SK-N-SH (cell line): ENCODE data around the gene MAMLD1. TPM values are rescaled to one million over a fixed set of nuclear protein-coding genes. Genes with fewer than 3 reads are reported as not detected.

Experiments
- CTCF ChIA-PET: fragments of 300-600, 350-600 bp; formaldehyde crosslinking; extraction: SDS; loops from one replicate; lab custom pipeline; 2021; lab: Yijun Ruan, JAX
- POLR2A ChIA-PET: fragments of 350-600 bp; sonication (Branson Sonifier 250); formaldehyde crosslinking; extraction: SDS; loops from one replicate; lab custom pipeline; 2020; ENCODE audit warnings: antibody characterized with exemption, inconsistent platforms; lab: Yijun Ruan, JAX
- DNase-seq: peaks from one replicate; pipeline ENCODE4 v3.0.0; 2012
- H2AFZ ChIP-seq: fragments of 200-600 bp; sonication (generic); 2 replicates; pipeline ENCODE4 v1.8.1; 2016; ENCODE audit warnings: antibody characterized with exemption, mild to moderate bottlenecking, low read depth
- H3F3A ChIP-seq: fragments of 200-600 bp; sonication (generic); replicated peaks from 2 replicates; pipeline ENCODE3; 2016; ENCODE audit warnings: antibody characterized with exemption, mild to moderate bottlenecking; ENCODE audit not compliant: insufficient read depth
- H3K27ac ChIP-seq, 2 experiments: fragments of 200-500 bp in 1 of 2; fragments of 200-600 bp in 1 of 2; sonication (Bioruptor generic) in 1 of 2; sonication (generic), shearing (Covaris generic) in 1 of 2; 2 replicates each; pipeline versions ENCODE4 v1.5.1 to v1.6.1; 2014 to 2016; ENCODE audit warnings: low read depth in 2 of 2, inconsistent platforms in 1 of 2, low read length in 1 of 2, mild to moderate bottlenecking in 1 of 2, mixed read lengths in 1 of 2
- H3K27me3 ChIP-seq: fragments of 200-600 bp; sonication (generic), shearing (Covaris generic); 2 replicates; pipeline ENCODE4 v1.6.1; 2016; ENCODE audit warnings: mixed run types; ENCODE audit not compliant: insufficient read depth
- H3K36me3 ChIP-seq, 2 experiments: fragments of 200-500 bp in 1 of 2; fragments of 200-600 bp in 1 of 2; sonication (Bioruptor generic) in 1 of 2; sonication (generic) in 1 of 2; replicated peaks in 1 of 2; 2 replicates each; pipeline versions ENCODE3 to v1.5.1; 2014 to 2016; ENCODE audit warnings: low read length in 1 of 2, mild to moderate bottlenecking in 1 of 2; ENCODE audit not compliant: insufficient read depth in 2 of 2, control insufficient read depth in 1 of 2
- H3K4me1 ChIP-seq, 2 experiments: fragments of 200-500 bp in 1 of 2; fragments of 200-600 bp in 1 of 2; sonication (Bioruptor generic) in 1 of 2; sonication (generic), shearing (Covaris generic) in 1 of 2; 2 replicates each; pipeline versions ENCODE4 v1.5.1 to v1.6.1; 2014 to 2016; ENCODE audit warnings: low read depth in 1 of 2, low read length in 1 of 2, mixed run types in 1 of 2; ENCODE audit not compliant: insufficient read depth in 2 of 2, control insufficient read depth in 1 of 2
- H3K4me2 ChIP-seq: fragments of 200-600 bp; sonication (generic), shearing (Covaris generic); 2 replicates; pipeline ENCODE4 v1.6.1; 2017; ENCODE audit warnings: mixed run types
- H3K4me3 ChIP-seq, 2 experiments: fragments of 200-500 bp in 1 of 2; fragments of 200-600 bp in 1 of 2; sonication (Bioruptor generic) in 1 of 2; sonication (generic), shearing (Covaris generic) in 1 of 2; 2 replicates each; pipeline versions ENCODE4 v1.5.1 to v1.8.1; 2014 to 2016; ENCODE audit warnings: low read depth in 2 of 2, inconsistent platforms in 1 of 2, low read length in 1 of 2, mild to moderate bottlenecking in 1 of 2, mixed read lengths in 1 of 2, moderate library complexity in 1 of 2
- H3K79me2 ChIP-seq: fragments of 200-600 bp; sonication (generic); 2 replicates; pipeline ENCODE4 v1.8.1; 2017; ENCODE audit warnings: mild to moderate bottlenecking; ENCODE audit not compliant: insufficient read depth
- H3K9ac ChIP-seq: fragments of 200-600 bp; sonication (generic); 2 replicates; pipeline ENCODE4 v1.6.1; 2017; ENCODE audit warnings: mixed run types
- H3K9me2 ChIP-seq: fragments of 200-600 bp; sonication (generic); 2 replicates; pipeline ENCODE4 v1.6.1; 2017; ENCODE audit warnings: mixed run types
- H3K9me3 ChIP-seq: fragments of 200-600 bp; sonication (generic); 2 replicates; pipeline ENCODE4 v1.6.1; 2017; ENCODE audit warnings: mixed run types, mild to moderate bottlenecking, moderate library complexity
- H4K20me1 ChIP-seq: fragments of 200-600 bp; sonication (generic); 2 replicates; pipeline ENCODE4 v1.6.1; 2017; ENCODE audit warnings: mild to moderate bottlenecking, mixed run types; ENCODE audit not compliant: insufficient read depth
- CTCF ChIP-seq: fragments of 200-600 bp; sonication (generic); IDR thresholded peaks from 2 replicates; pipeline ENCODE4 v1.6.1; 2017; ENCODE audit warnings: antibody characterized with exemption, mild to moderate bottlenecking, moderate library complexity
- ELF1 ChIP-seq: IDR thresholded peaks from 2 replicates; pipeline ENCODE4 v1.4.0; 2012
- EZH2phosphoT487 ChIP-seq: fragments of 200-600 bp; sonication (generic); IDR thresholded peaks from 2 replicates; pipeline ENCODE4 v1.6.1; 2017; ENCODE audit warnings: low read depth, mixed run types, mild to moderate bottlenecking, antibody characterized with exemption, moderate library complexity, borderline replicate concordance
- FOSL2 ChIP-seq: IDR thresholded peaks from 2 replicates; pipeline ENCODE4 v1.4.0; 2012; ENCODE audit warnings: low read depth, mild to moderate bottlenecking, moderate library complexity, borderline replicate concordance
- GATA2 ChIP-seq: sonication (generic); formaldehyde crosslinking; IDR thresholded peaks from 2 replicates; pipeline ENCODE4 v1.5.0; 2020; ENCODE audit warnings: mild to moderate bottlenecking, missing genetic modification reagents
- IRF3 ChIP-seq: fragments of 150-350 bp; IDR thresholded peaks from 2 replicates; pipeline ENCODE4 v1.6.1; 2016; ENCODE audit warnings: mild to moderate bottlenecking, low read depth, low read length
- JUND ChIP-seq: IDR thresholded peaks from 2 replicates; pipeline ENCODE4 v1.4.0; 2012
- MAX ChIP-seq: IDR thresholded peaks from 2 replicates; pipeline ENCODE4 v1.4.0; 2012; ENCODE audit warnings: low read depth
- MXI1 ChIP-seq: IDR thresholded peaks from 2 replicates; pipeline ENCODE4 v1.6.1; 2012; ENCODE audit warnings: mild to moderate bottlenecking, low read depth, low read length, improper control_type of control experiment
- NRF1 ChIP-seq: IDR thresholded peaks from 2 replicates; pipeline ENCODE4 v1.6.1; 2012; ENCODE audit warnings: low read depth, mild to moderate bottlenecking, low read length
- POLR2AphosphoS5 ChIP-seq: IDR thresholded peaks from 2 replicates; pipeline ENCODE4 v1.6.1; 2012; ENCODE audit warnings: low read depth, low read length
- RCOR1 ChIP-seq: fragments of 150-350 bp; IDR thresholded peaks from 2 replicates; pipeline ENCODE4 v1.6.1; 2017; ENCODE audit warnings: antibody characterized with exemption, low read length
- TAF1 ChIP-seq: IDR thresholded peaks from 2 replicates; pipeline ENCODE4 v1.6.1; 2012; ENCODE audit warnings: low read depth, mild to moderate bottlenecking, low read length, moderate library complexity, borderline replicate concordance
- TEAD4 ChIP-seq: IDR thresholded peaks from 2 replicates; pipeline ENCODE4 v1.4.0; 2012; ENCODE audit warnings: mild to moderate bottlenecking, borderline replicate concordance; ENCODE audit not compliant: insufficient read depth
- USF2 ChIP-seq: fragments of 150-350 bp; IDR thresholded peaks from 2 replicates; pipeline ENCODE4 v1.6.1; 2017; ENCODE audit warnings: antibody characterized with exemption, low read length, low read depth, borderline replicate concordance
- WGBS: methylation state at CpG from one replicate; pipeline ENCODE4 v1.1.6; 2017; ENCODE audit warnings: low lambda C conversion rate; 5-methylcytosine and 5-hydroxymethylcytosine counted together
- polyA plus RNA-seq, 3 experiments: library from polyadenylated mRNA; depleted of rRNA; stranded (reverse); fragments of >200 nt; gene quantifications; 2 replicates each; pipeline ENCODE4 v1.2.3, GENCODE V29; 2012
- TF ChIP-seq, protein P1 (sequence below): IDR thresholded peaks from 2 replicates; pipeline ENCODE4 v1.6.1; 2012; ENCODE audit warnings: mild to moderate bottlenecking, low read depth, low read length, moderate library complexity

MAMLD1 gene
- polyA plus RNA-seq, 1 of the 3 experiments (the other 2 are of a cell fraction) = 4.4 TPM

DNA sequence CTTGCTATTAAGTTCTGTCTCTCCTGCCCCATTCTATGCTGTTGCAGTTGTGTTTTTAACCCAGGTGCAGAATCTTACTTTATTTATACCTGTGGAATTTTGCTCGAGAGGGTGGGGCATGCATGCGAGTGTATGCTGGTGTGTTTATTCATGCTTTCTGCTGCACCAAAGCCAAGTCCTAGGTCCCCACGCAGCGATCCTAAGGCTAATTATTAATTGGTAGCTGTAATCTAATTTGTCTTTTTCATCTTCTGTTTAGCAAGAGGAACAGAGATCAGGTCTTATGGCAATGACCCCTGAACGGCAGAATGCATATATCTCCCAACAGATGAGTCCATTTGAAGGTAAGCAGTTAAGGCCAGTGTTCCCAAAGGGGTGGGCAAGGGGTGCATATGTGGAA lies 146.6 kb downstream of the MAMLD1 start:
- Histone ChIP-seq H3K4me2 (no peak overlapping the region), H2AFZ (no peak overlapping the region), H3K27me3 (no peaks in the 10 kb centered on the region; the same call in 1 of the 2 replicates), H3K9ac (no peak overlapping the region), H3K27ac (no peak overlapping the region), H3K79me2 (no peaks in the 10 kb centered on the region), H3K4me3 (no peak overlapping the region), H4K20me1 (no peaks in the 10 kb centered on the region), H3K4me1 (peaks cover 0 to 4% of the 10 kb centered on the region in 2 experiments; a peak in 1 of 4 replicates), H3K9me3 (no peaks in the 10 kb centered on the region), H3K9me2 (no peaks in the 10 kb centered on the region), H3K36me3 (peaks cover 0 to 3% of the 10 kb centered on the region in 2 experiments), H3F3A (no peaks in the 10 kb centered on the region)
- ChIA-PET POLR2A (no interaction called here), CTCF (no interaction called here)
- TF ChIP-seq ELF1 (no peak), NRF1 (no peak), POLR2AphosphoS5 (no peak), FOSL2 (no peak), GATA2 (CRISPR knock-in tag) (no peak), IRF3 (no peak), JUND (no peak), MXI1 (no peak), EZH2phosphoT487 (no peak), TEAD4 (no peak), MAX (no peak), CTCF (no peak), TAF1 (no peak), USF2 (no peak), RCOR1 (no peak)
- TF ChIP-seq, protein P1, sequence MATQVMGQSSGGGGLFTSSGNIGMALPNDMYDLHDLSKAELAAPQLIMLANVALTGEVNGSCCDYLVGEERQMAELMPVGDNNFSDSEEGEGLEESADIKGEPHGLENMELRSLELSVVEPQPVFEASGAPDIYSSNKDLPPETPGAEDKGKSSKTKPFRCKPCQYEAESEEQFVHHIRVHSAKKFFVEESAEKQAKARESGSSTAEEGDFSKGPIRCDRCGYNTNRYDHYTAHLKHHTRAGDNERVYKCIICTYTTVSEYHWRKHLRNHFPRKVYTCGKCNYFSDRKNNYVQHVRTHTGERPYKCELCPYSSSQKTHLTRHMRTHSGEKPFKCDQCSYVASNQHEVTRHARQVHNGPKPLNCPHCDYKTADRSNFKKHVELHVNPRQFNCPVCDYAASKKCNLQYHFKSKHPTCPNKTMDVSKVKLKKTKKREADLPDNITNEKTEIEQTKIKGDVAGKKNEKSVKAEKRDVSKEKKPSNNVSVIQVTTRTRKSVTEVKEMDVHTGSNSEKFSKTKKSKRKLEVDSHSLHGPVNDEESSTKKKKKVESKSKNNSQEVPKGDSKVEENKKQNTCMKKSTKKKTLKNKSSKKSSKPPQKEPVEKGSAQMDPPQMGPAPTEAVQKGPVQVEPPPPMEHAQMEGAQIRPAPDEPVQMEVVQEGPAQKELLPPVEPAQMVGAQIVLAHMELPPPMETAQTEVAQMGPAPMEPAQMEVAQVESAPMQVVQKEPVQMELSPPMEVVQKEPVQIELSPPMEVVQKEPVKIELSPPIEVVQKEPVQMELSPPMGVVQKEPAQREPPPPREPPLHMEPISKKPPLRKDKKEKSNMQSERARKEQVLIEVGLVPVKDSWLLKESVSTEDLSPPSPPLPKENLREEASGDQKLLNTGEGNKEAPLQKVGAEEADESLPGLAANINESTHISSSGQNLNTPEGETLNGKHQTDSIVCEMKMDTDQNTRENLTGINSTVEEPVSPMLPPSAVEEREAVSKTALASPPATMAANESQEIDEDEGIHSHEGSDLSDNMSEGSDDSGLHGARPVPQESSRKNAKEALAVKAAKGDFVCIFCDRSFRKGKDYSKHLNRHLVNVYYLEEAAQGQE = no peak
- DNase-seq = no peak
- WGBS = 42% methylated on average over 5 of the region's 5 CpGs
